ENCODE measurements around the gene GNRHR.

Gene GNRHR

GRCh38 chr4:67754288-67754687, at the start of gene GNRHR:
GNRHR (minus strand) TSS chr4:67754388; CDS start chr4:67754335, 53 bp downstream.
- no peak for DNase-seq
- TF ChIP-seq CTCF (IDR thresholded peaks at IDR 0.05) = no peak
- intact Hi-C loops (cut with DNase I; ENCODE audit: low total_unique reads) = no loop called here

GRCh38 chr4:67796810-67797209, 42.6 kb upstream of the GNRHR start:
- intact Hi-C loops (cut with DNase I; ENCODE audit: low total_unique reads) = no loop called here

More at GRCh38 chr4:67754288-67754687, at the start of gene GNRHR:
- H3K4me1 ChIP-seq = no peaks in the 10 kb centered on the region
- no peak within 1 kb of the TSS for H3K4me3 ChIP-seq
- no peaks in the 10 kb centered on the region for H3K36me3 ChIP-seq
- H3K27me3 ChIP-seq = no peaks in the 10 kb centered on the region
- no peak within 1 kb of the TSS for H3K27ac ChIP-seq
- no peaks in the 10 kb centered on the region for H3K9me3 ChIP-seq

GRCh38 chr4:67790721-67791120, 36.5 kb upstream of the GNRHR start:
- peaks cover 0 to 10% (median 0%) of the 10 kb centered on the region in 3 donors for H3K36me3 ChIP-seq
- no peak for DNase-seq
- H3K9me3 ChIP-seq = no peaks in the 10 kb centered on the region
- no peaks in the 10 kb centered on the region for H3K27me3 ChIP-seq
- H3K4me1 ChIP-seq = no peaks in the 10 kb centered on the region
- H3K27ac ChIP-seq = no peak overlapping the region
- intact Hi-C loops (cut with DNase I; ENCODE audit: low total_unique reads) = no loop called here
- no peak overlapping the region for H3K4me3 ChIP-seq
- no peak for TF ChIP-seq CTCF (IDR thresholded peaks at IDR 0.05)

More at GRCh38 chr4:67796810-67797209, 42.6 kb upstream of the GNRHR start:
- no peak for TF ChIP-seq CTCF (IDR thresholded peaks at IDR 0.05)
- no peaks in the 10 kb centered on the region for H3K9me3 ChIP-seq
- H3K27ac ChIP-seq = no peak overlapping the region
- no peaks in the 10 kb centered on the region for H3K4me1 ChIP-seq
- H3K4me3 ChIP-seq = no peak overlapping the region
- DNase-seq = no peak
- peaks cover 0 to 1% (median 0%) of the 10 kb centered on the region in 3 donors for H3K36me3 ChIP-seq
- no peaks in the 10 kb centered on the region for H3K27me3 ChIP-seq

GRCh38 chr4:67787311-67787710, 33.1 kb upstream of the GNRHR start:
- no peak overlapping the region for H3K27ac ChIP-seq
- intact Hi-C loops (cut with DNase I; ENCODE audit: low total_unique reads) = no loop called here
- no peaks in the 10 kb centered on the region for H3K9me3 ChIP-seq
- H3K36me3 ChIP-seq = peaks cover 0 to 10% (median 0%) of the 10 kb centered on the region in 3 donors
- DNase-seq = no peak
- no peak overlapping the region for H3K4me3 ChIP-seq
- TF ChIP-seq CTCF (IDR thresholded peaks at IDR 0.05) = no peak
- no peaks in the 10 kb centered on the region for H3K27me3 ChIP-seq
- H3K4me1 ChIP-seq = no peaks in the 10 kb centered on the region

- no peaks in the 10 kb centered on the region for H3K27me3 ChIP-seq
- H3K36me3 ChIP-seq = peaks cover 0 to 10% (median 0%) of the 10 kb centered on the region in 3 donors
- TF ChIP-seq CTCF (IDR thresholded peaks at IDR 0.05) = no peak
- H3K4me3 ChIP-seq = no peak overlapping the region
- intact Hi-C loops (cut with DNase I; ENCODE audit: low total_unique reads) = no loop called here
- no peak for DNase-seq
- no peak overlapping the region for H3K27ac ChIP-seq
- H3K9me3 ChIP-seq = no peaks in the 10 kb centered on the region
- no peaks in the 10 kb centered on the region for H3K4me1 ChIP-seq
These were observed 31.3 kb upstream of the GNRHR start for GRCh38 chr4:67785528-67785927.

GRCh38 chr4:67779631-67780030, 25.4 kb upstream of the GNRHR start:
- H3K9me3 ChIP-seq = no peaks in the 10 kb centered on the region
- no peaks in the 10 kb centered on the region for H3K4me1 ChIP-seq
- no peaks in the 10 kb centered on the region for H3K36me3 ChIP-seq
- H3K4me3 ChIP-seq = no peak overlapping the region
- no peak overlapping the region for H3K27ac ChIP-seq
- DNase-seq = no peak
- H3K27me3 ChIP-seq = no peaks in the 10 kb centered on the region
- no peak for TF ChIP-seq CTCF (IDR thresholded peaks at IDR 0.05)
- intact Hi-C loops (cut with DNase I; ENCODE audit: low total_unique reads) = no loop called here
